ACC112 (cell line): ENCODE measurements around the gene C17orf50.

Source experiments
- H2AFZ ChIP-seq: fragments of 200-600 bp; sonication (generic); one replicate; pipeline ENCODE4 v1.6.0; 2017; ENCODE audit warnings: antibody characterized with exemption, low read length; ENCODE audit not compliant: unreplicated experiment
- H3K27ac ChIP-seq: fragments of 200-600 bp; sonication (generic); 2 replicates; pipeline ENCODE4 v1.5.1; 2014; ENCODE audit warnings: low read depth, mild to moderate bottlenecking, antibody characterized with exemption, low read length, moderate library complexity
- H3K27me3 ChIP-seq: fragments of 200-600 bp; sonication (generic); 2 replicates; pipeline ENCODE4 v1.6.1; 2014; ENCODE audit warnings: mild to moderate bottlenecking, antibody characterized with exemption, low read length, moderate library complexity, mixed read lengths; ENCODE audit not compliant: insufficient read depth
- H3K36me3 ChIP-seq: fragments of 200-600 bp; sonication (generic); 2 replicates; pipeline ENCODE4 v1.6.1; 2016; ENCODE audit warnings: mild to moderate bottlenecking, antibody characterized with exemption, low read length, moderate library complexity, mixed read lengths; ENCODE audit not compliant: insufficient read depth
- H3K4me1 ChIP-seq: fragments of 200-600 bp; sonication (generic); one replicate; pipeline ENCODE4 v1.6.1; 2016; ENCODE audit warnings: low read length, mixed read lengths; ENCODE audit not compliant: insufficient read depth, unreplicated experiment, control insufficient read depth
- H3K4me3 ChIP-seq: fragments of 200-600 bp; sonication (generic); 2 replicates; pipeline ENCODE4 v1.5.1; 2014; ENCODE audit warnings: mild to moderate bottlenecking, low read depth, low read length
- H3K79me2 ChIP-seq: fragments of 200-600 bp; sonication (generic); one replicate; pipeline ENCODE4 v1.6.0; 2016; ENCODE audit warnings: low read length; ENCODE audit not compliant: control insufficient read depth, unreplicated experiment, insufficient read depth

Gene C17orf50

GRCh38 chr17:35733366-35733765, 27.3 kb upstream of the C17orf50 start:
- no peak overlapping the region for H3K4me3 ChIP-seq
- no peaks in the 10 kb centered on the region for H3K36me3 ChIP-seq
- H2AFZ ChIP-seq, result no peak overlapping the region
- peaks cover 3% of the 10 kb centered on the region for H3K27me3 ChIP-seq
- H3K79me2 ChIP-seq, result no peaks in the 10 kb centered on the region
- no peak overlapping the region for H3K27ac ChIP-seq
- peaks cover 8% of the 10 kb centered on the region for H3K4me1 ChIP-seq

GRCh38 chr17:35734396-35734795, 26.3 kb upstream of the C17orf50 start:
- H3K79me2 ChIP-seq, result no peaks in the 10 kb centered on the region
- peaks cover 12% of the 10 kb centered on the region for H3K27me3 ChIP-seq

GRCh38 chr17:35735036-35735805, 25.5 kb upstream of the C17orf50 start:
- Histone ChIP-seq H3K4me3 (no peak overlapping the region), H3K27me3 (peaks cover 20% of the 10 kb centered on the region), H2AFZ (no peak overlapping the region), H3K27ac (no peak overlapping the region), H3K4me1 (peaks cover 8% of the 10 kb centered on the region), H3K79me2 (no peaks in the 10 kb centered on the region), H3K36me3 (no peaks in the 10 kb centered on the region)

More at GRCh38 chr17:35734396-35734795, 26.3 kb upstream of the C17orf50 start:
- H3K4me1 ChIP-seq, result peaks cover 8% of the 10 kb centered on the region
- no peaks in the 10 kb centered on the region for H3K36me3 ChIP-seq
- H3K27ac ChIP-seq, result no peak overlapping the region
- no peak overlapping the region for H3K4me3 ChIP-seq
- H2AFZ ChIP-seq, result no peak overlapping the region

- Histone ChIP-seq H3K4me3 (no peak overlapping the region), H3K27ac (no peak overlapping the region), H3K27me3 (peaks cover 31% of the 10 kb centered on the region), H2AFZ (no peak overlapping the region), H3K36me3 (no peaks in the 10 kb centered on the region), H3K79me2 (no peaks in the 10 kb centered on the region), H3K4me1 (peaks cover under 1% of the 10 kb centered on the region)
Observed at GRCh38 chr17:35736236-35736635, 24.5 kb upstream of the C17orf50 start.

GRCh38 chr17:35738519-35739133, 22.1 kb upstream of the C17orf50 start:
- Histone ChIP-seq H3K4me3 (no peak overlapping the region), H2AFZ (no peak overlapping the region), H3K36me3 (no peaks in the 10 kb centered on the region), H3K27me3 (peaks cover 51% of the 10 kb centered on the region), H3K79me2 (no peaks in the 10 kb centered on the region), H3K27ac (no peak overlapping the region), H3K4me1 (no peaks in the 10 kb centered on the region)

GRCh38 chr17:35740216-35740615, 20.5 kb upstream of the C17orf50 start:
- Histone ChIP-seq H3K36me3 (no peaks in the 10 kb centered on the region), H3K79me2 (no peaks in the 10 kb centered on the region), H3K27ac (no peak overlapping the region), H3K4me3 (no peak overlapping the region), H2AFZ (no peak overlapping the region), H3K4me1 (no peaks in the 10 kb centered on the region), H3K27me3 (peaks cover 60% of the 10 kb centered on the region)

GRCh38 chr17:35740997-35741931, 19.4 kb upstream of the C17orf50 start:
- Histone ChIP-seq H3K27me3 (peaks cover 68% of the 10 kb centered on the region), H3K36me3 (no peaks in the 10 kb centered on the region), H2AFZ (no peak overlapping the region), H3K79me2 (no peaks in the 10 kb centered on the region), H3K4me3 (peak overlapping the region; percentile 47; the same call in 1 of the 2 replicates), H3K27ac (no peak overlapping the region), H3K4me1 (no peaks in the 10 kb centered on the region)

GRCh38 chr17:35742496-35742895, 18.2 kb upstream of the C17orf50 start:
- Histone ChIP-seq H3K4me3 (no peak overlapping the region), H3K36me3 (no peaks in the 10 kb centered on the region), H3K27ac (no peak overlapping the region), H3K79me2 (no peaks in the 10 kb centered on the region), H3K27me3 (peaks cover 76% of the 10 kb centered on the region), H2AFZ (no peak overlapping the region), H3K4me1 (no peaks in the 10 kb centered on the region)

GRCh38 chr17:35742896-35743477, 17.7 kb upstream of the C17orf50 start:
- Histone ChIP-seq H3K4me3 (no peak overlapping the region), H3K27me3 (peaks cover 76% of the 10 kb centered on the region), H3K36me3 (no peaks in the 10 kb centered on the region), H2AFZ (no peak overlapping the region), H3K79me2 (no peaks in the 10 kb centered on the region), H3K27ac (no peak overlapping the region), H3K4me1 (peaks cover 3% of the 10 kb centered on the region)

GRCh38 chr17:35743626-35744328, 16.9 kb upstream of the C17orf50 start:
- no peaks in the 10 kb centered on the region for H3K79me2 ChIP-seq
- H3K4me1 ChIP-seq, result peaks cover 11% of the 10 kb centered on the region
- no peak overlapping the region for H3K27ac ChIP-seq
- no peak overlapping the region for H2AFZ ChIP-seq
- H3K4me3 ChIP-seq, result no peak overlapping the region
- H3K36me3 ChIP-seq, result no peaks in the 10 kb centered on the region
- H3K27me3 ChIP-seq, result peaks cover 73% of the 10 kb centered on the region
